Immature natural killer cell (primary cell): Measurements from ENCODE around the gene ACSL4. TPM values are rescaled to one million over a fixed set of nuclear protein-coding genes. Genes with fewer than 3 reads are reported as not detected.

ENCODE experiments used
- DNase-seq, 3 donors: peaks; one replicate each; pipeline ENCODE4 v3.0.0; 2022; ENCODE audit warnings: mixed read lengths in 1 of 3
- H3K27ac Mint-ChIP-seq, 6 donors: one replicate each; pipeline ENCODE4 v1.8.0; 2020; ENCODE audit warnings: mixed read lengths in 6 of 6, mild to moderate bottlenecking in 5 of 6, inconsistent platforms in 4 of 6, moderate library complexity in 3 of 6
- H3K27me3 Mint-ChIP-seq, 3 donors: one replicate each; pipeline ENCODE4 v1.8.0; 2020 to 2021; ENCODE audit warnings: low read depth in 3 of 3, mild to moderate bottlenecking in 3 of 3, mixed read lengths in 3 of 3, moderate library complexity in 3 of 3, inconsistent platforms in 1 of 3
- H3K36me3 Mint-ChIP-seq, 3 donors: one replicate each; pipeline ENCODE4 v1.8.0; 2020; ENCODE audit warnings: mixed read lengths in 3 of 3, inconsistent platforms in 2 of 3, mild to moderate bottlenecking in 2 of 3
- H3K4me1 Mint-ChIP-seq, 2 donors: one replicate each; pipeline ENCODE4 v1.8.0; 2020; ENCODE audit warnings: inconsistent platforms in 2 of 2, mild to moderate bottlenecking in 2 of 2, mixed read lengths in 2 of 2, moderate library complexity in 1 of 2
- H3K4me3 Mint-ChIP-seq, 5 donors: one replicate each; pipeline ENCODE4 v1.8.0; 2020; ENCODE audit warnings: mild to moderate bottlenecking in 5 of 5, mixed read lengths in 5 of 5, inconsistent platforms in 3 of 5, moderate library complexity in 3 of 5
- H3K9me3 Mint-ChIP-seq, 6 donors: one replicate each; pipeline ENCODE4 v1.8.0; 2020; ENCODE audit warnings: mild to moderate bottlenecking in 6 of 6, mixed read lengths in 6 of 6, inconsistent platforms in 4 of 6, moderate library complexity in 3 of 6
- polyA plus RNA-seq, 3 donors: library from polyadenylated mRNA; unstranded; fragments of 300-500 nt; fragmentation: Illumina TruSeq; gene quantifications; one replicate each; pipeline ENCODE4 v1.2.3, GENCODE V29; 2021

The ACSL4 gene
- polyA plus RNA-seq, 3 donors from 2014 or later, result 2.6 to 9.5 (median 8.7) TPM

DNA sequence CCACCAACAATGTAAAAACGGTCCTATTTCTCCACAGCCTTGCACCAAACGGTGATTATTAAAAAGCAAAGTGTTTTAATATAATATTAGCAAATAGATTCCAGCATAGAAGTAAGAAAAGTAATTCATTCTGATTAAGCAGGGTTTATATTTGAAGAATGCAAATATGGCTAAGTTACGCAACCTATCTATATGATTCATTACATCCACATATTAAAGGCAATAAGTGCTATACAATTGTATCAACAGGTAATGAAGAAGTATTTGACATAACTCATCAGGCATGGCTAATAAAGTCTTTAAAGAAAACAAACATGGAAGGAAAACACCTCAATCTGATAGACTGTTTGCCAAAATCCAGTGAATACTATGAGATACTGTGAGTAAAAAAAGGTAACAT, 137.0 kb downstream of the ACSL4 start:
- Mint-ChIP-seq H3K36me3 (no peaks in the 10 kb centered on the region), H3K9me3 (no peaks in the 10 kb centered on the region), H3K4me1 (peaks cover 15 to 16% of the 10 kb centered on the region in 2 donors), H3K4me3 (no peak overlapping the region), H3K27ac (no peak overlapping the region), H3K27me3 (no peaks in the 10 kb centered on the region)
- no peak for DNase-seq

Other genes starting within 250 kb of the ACSL4 start
- gene NXT2, start 196.4 kb downstream of the ACSL4 start, polyA plus RNA-seq, result 10 to 100 TPM; 28.6 to 52.1 (median 37.0) TPM
- gene KCNE5, start 108.1 kb downstream of the ACSL4 start, polyA plus RNA-seq, result under 1 TPM in 2 of 3 donors, not detected in 1; 0.69 to 0.79 TPM